ENCODE data around the gene GPC5. TPM values are rescaled to one million over a fixed set of nuclear protein-coding genes. Genes with fewer than 3 reads are reported as not detected.

Gene GPC5
- total RNA-seq, 1 donor from 2014 or later, result 6.3 TPM

DNA sequence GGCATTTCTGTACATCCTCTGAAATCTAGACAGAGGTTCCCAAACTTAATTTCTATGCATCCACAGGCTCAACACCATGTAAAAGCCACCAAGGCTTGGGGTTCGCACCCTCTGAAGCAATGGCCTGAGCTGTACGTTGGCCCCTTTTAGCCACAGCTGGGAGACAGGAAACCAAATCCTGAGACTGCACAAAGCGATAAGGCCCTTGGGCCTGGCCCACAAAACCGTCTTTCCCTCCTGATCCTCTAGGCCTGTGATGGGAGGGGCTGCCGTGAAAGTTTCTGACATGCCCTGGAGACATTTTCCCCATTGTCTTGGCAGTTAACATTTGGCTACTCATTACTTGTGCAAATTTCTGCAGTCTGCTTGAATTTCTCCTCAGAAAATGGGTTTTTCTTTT, 766.4 kb downstream of the GPC5 start:
- Histone ChIP-seq H3K9me3 (ENCODE audit: control insufficient read depth in 3 of 3, low read length in 3 of 3) (no peaks in the 10 kb centered on the region), H3K4me1 (ENCODE audit: control insufficient read depth in 3 of 3, insufficient read depth in 3 of 3, low read length in 3 of 3) (no peaks in the 10 kb centered on the region), H3K27ac (ENCODE audit: low read depth, low read length) (no peak overlapping the region)

DNA sequence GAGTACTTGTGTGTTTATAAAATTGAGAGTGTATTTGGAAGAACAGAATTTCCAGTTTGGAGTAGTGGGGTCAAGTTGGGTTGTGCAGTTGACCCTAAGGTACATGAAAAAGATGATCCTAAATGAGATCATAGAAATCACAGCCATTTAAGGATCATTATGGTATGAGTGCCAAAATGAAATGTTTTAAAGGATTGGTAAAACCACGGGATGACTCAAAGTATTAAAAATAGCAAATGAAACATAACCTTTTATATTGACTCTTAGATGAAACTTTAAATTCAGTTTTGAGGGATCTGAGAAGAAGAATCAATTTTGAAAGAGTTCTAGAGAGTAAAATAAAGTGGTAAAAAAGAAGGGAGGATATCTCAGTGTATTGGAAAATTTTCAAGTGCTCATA, 773.8 kb downstream of the GPC5 start:
- Histone ChIP-seq H3K9ac (ENCODE audit: low read depth in 1 of 3, low read length in 3 of 3) (no peak overlapping the region), H3K27ac (ENCODE audit: low read depth, low read length) (no peak overlapping the region), H3K9me3 (ENCODE audit: control insufficient read depth in 3 of 3, low read length in 3 of 3) (no peaks in the 10 kb centered on the region), H3K27me3 (ENCODE audit: control insufficient read depth in 3 of 3, insufficient read depth in 3 of 3, low read length in 3 of 3) (no peaks in the 10 kb centered on the region), H3K4me3 (ENCODE audit: low read length in 3 of 3) (no peak overlapping the region), H3K4me1 (ENCODE audit: control insufficient read depth in 3 of 3, insufficient read depth in 3 of 3, low read length in 3 of 3) (no peaks in the 10 kb centered on the region), H3K36me3 (ENCODE audit: control insufficient read depth in 3 of 3, insufficient read depth in 3 of 3, low read length in 3 of 3) (no peaks in the 10 kb centered on the region)

More for the DNA sequence above, 766.4 kb downstream of the GPC5 start:
- H3K36me3 ChIP-seq (ENCODE audit: control insufficient read depth in 3 of 3, insufficient read depth in 3 of 3, low read length in 3 of 3), result no peaks in the 10 kb centered on the region
- H3K4me3 ChIP-seq (ENCODE audit: low read length in 3 of 3), result no peak overlapping the region
- H3K9ac ChIP-seq (ENCODE audit: low read depth in 1 of 3, low read length in 3 of 3), result no peak overlapping the region
- H3K27me3 ChIP-seq (ENCODE audit: control insufficient read depth in 3 of 3, insufficient read depth in 3 of 3, low read length in 3 of 3), result no peaks in the 10 kb centered on the region

DNA sequence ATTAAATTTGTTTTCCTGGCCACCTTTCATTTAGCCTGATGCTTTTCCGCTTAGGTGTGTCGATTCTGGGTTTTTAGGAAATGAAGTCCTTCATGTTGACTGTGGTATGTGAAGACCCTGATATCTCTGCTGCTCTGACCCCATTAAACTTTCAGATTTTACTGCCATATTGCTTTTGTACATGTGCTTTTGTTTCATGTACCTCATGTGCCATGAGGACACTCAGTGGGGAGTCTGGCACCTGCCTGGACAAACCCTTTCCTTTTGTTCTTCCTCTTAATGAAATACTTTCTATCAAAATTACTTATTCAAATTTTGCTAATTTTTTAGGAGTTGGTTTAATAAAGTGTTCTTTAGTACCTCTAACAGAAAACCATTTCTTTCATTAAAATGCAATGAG, 774.8 kb downstream of the GPC5 start:
- Histone ChIP-seq H3K4me1 (ENCODE audit: control insufficient read depth in 3 of 3, insufficient read depth in 3 of 3, low read length in 3 of 3) (no peaks in the 10 kb centered on the region), H3K4me3 (ENCODE audit: low read length in 3 of 3) (no peak overlapping the region)

DNA sequence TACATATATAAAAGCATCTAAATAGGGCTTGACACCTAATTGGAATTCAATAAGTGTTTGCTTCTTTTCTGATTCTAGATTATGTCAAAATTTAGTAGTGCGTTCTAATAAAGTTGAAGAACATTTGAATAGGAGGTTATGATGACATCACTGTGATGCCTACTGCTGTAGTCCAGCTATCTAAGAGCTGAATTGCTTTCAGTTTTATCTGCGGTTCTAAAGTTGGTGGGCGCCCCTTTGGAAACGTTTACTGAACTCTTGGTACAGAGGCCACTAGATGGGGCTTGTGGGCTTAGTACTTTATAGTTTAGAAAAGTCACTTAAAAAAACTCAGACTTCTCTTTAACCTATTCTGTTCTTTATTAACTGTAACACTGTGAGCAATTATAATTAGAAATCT, 776.9 kb downstream of the GPC5 start:
- no peaks in the 10 kb centered on the region for H3K4me1 ChIP-seq (ENCODE audit: control insufficient read depth in 3 of 3, insufficient read depth in 3 of 3, low read length in 3 of 3)
- H3K9ac ChIP-seq (ENCODE audit: low read depth in 1 of 3, low read length in 3 of 3), result no peak overlapping the region
- H3K9me3 ChIP-seq (ENCODE audit: control insufficient read depth in 3 of 3, low read length in 3 of 3), result no peaks in the 10 kb centered on the region
- no peak overlapping the region for H3K4me3 ChIP-seq (ENCODE audit: low read length in 3 of 3)
- H3K27me3 ChIP-seq (ENCODE audit: control insufficient read depth in 3 of 3, insufficient read depth in 3 of 3, low read length in 3 of 3), result no peaks in the 10 kb centered on the region
- H3K36me3 ChIP-seq (ENCODE audit: control insufficient read depth in 3 of 3, insufficient read depth in 3 of 3, low read length in 3 of 3), result no peaks in the 10 kb centered on the region
- H3K27ac ChIP-seq (ENCODE audit: low read depth, low read length), result no peak overlapping the region

More for the DNA sequence above, 774.8 kb downstream of the GPC5 start:
- no peaks in the 10 kb centered on the region for H3K9me3 ChIP-seq (ENCODE audit: control insufficient read depth in 3 of 3, low read length in 3 of 3)
- H3K36me3 ChIP-seq (ENCODE audit: control insufficient read depth in 3 of 3, insufficient read depth in 3 of 3, low read length in 3 of 3), result no peaks in the 10 kb centered on the region
- no peak overlapping the region for H3K9ac ChIP-seq (ENCODE audit: low read depth in 1 of 3, low read length in 3 of 3)
- H3K27ac ChIP-seq (ENCODE audit: low read depth, low read length), result no peak overlapping the region
- H3K27me3 ChIP-seq (ENCODE audit: control insufficient read depth in 3 of 3, insufficient read depth in 3 of 3, low read length in 3 of 3), result no peaks in the 10 kb centered on the region

DNA sequence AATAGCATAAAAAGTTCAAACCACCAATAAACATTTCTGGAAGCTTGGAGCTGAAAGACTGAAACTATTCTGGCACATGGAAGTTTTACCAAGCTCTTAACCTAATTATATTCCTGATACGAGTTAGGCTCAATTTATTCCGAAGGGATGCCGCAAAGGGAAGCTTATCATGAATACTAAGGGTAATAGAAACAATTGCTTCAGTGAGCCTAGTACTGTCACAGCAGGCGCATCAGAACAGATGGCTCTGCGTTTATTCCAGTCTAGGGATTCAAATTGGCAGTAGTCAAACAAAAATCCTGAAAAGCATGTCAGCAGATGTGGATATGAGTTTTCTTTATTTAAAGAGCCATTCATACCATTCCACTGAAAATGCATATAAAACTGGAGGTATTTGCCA, 779.5 kb downstream of the GPC5 start:
- no peaks in the 10 kb centered on the region for H3K27me3 ChIP-seq (ENCODE audit: control insufficient read depth in 3 of 3, insufficient read depth in 3 of 3, low read length in 3 of 3)
- H3K4me3 ChIP-seq (ENCODE audit: low read length in 3 of 3), result no peak overlapping the region
- H3K4me1 ChIP-seq (ENCODE audit: control insufficient read depth in 3 of 3, insufficient read depth in 3 of 3, low read length in 3 of 3), result no peaks in the 10 kb centered on the region
- no peak overlapping the region for H3K9ac ChIP-seq (ENCODE audit: low read depth in 1 of 3, low read length in 3 of 3)
- no peak overlapping the region for H3K27ac ChIP-seq (ENCODE audit: low read depth, low read length)
- H3K9me3 ChIP-seq (ENCODE audit: control insufficient read depth in 3 of 3, low read length in 3 of 3), result no peaks in the 10 kb centered on the region
- H3K36me3 ChIP-seq (ENCODE audit: control insufficient read depth in 3 of 3, insufficient read depth in 3 of 3, low read length in 3 of 3), result no peaks in the 10 kb centered on the region

DNA sequence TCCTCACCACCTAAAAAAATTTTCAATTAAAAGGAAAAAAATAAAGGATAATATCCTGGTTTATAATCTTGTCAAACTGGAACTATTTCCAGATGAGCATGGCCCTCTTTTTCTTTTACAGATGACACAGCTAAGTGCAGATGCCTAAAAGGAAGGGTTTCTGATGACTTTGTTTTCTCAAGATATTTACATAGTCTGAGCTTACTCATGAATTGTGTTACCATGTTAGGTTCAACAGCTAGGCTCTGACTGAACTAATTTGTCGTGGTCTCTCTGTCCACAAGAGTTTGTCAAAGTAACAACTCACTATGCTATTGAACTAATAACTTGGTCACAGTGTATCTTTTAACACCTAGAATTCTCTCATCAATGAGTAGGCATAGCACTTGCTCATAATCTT, 780.8 kb downstream of the GPC5 start:
- Histone ChIP-seq H3K4me3 (ENCODE audit: low read length in 3 of 3) (no peak overlapping the region), H3K36me3 (ENCODE audit: control insufficient read depth in 3 of 3, insufficient read depth in 3 of 3, low read length in 3 of 3) (no peaks in the 10 kb centered on the region), H3K4me1 (ENCODE audit: control insufficient read depth in 3 of 3, insufficient read depth in 3 of 3, low read length in 3 of 3) (no peaks in the 10 kb centered on the region), H3K27me3 (ENCODE audit: control insufficient read depth in 3 of 3, insufficient read depth in 3 of 3, low read length in 3 of 3) (no peaks in the 10 kb centered on the region), H3K27ac (ENCODE audit: low read depth, low read length) (no peak overlapping the region), H3K9me3 (ENCODE audit: control insufficient read depth in 3 of 3, low read length in 3 of 3) (no peaks in the 10 kb centered on the region), H3K9ac (ENCODE audit: low read depth in 1 of 3, low read length in 3 of 3) (no peak overlapping the region)

DNA sequence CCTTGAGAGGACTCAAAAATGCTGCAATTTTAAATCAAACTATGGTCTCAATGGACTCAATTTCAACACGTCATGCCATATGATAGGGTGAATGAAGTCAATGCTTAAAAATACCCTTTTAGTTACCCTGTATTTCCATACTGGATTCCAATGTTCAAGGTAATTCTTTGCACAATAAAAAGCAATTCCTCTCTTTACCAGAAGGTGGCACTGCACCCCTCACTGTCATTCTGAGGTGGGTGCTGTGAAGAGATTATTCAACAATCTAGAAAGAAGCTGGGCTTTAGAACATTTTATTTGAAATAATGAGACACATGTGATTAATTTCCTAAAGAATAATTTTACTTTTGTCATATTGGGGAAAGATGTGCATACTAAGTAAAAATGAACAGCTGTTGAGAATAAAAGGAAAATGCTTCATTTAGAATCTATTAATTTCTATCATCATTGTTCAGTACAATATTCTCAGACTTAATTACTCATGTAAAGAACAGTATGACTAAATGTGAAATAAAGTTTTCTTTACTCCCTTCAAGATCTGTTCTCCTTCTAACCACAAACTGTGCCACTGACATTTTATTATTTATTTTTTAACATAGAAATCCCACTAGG, 789.1 kb downstream of the GPC5 start:
- Histone ChIP-seq H3K4me3 (ENCODE audit: low read length in 3 of 3) (no peak overlapping the region), H3K36me3 (ENCODE audit: control insufficient read depth in 3 of 3, insufficient read depth in 3 of 3, low read length in 3 of 3) (no peaks in the 10 kb centered on the region), H3K4me1 (ENCODE audit: control insufficient read depth in 3 of 3, insufficient read depth in 3 of 3, low read length in 3 of 3) (no peaks in the 10 kb centered on the region), H3K9ac (ENCODE audit: low read depth in 1 of 3, low read length in 3 of 3) (no peak overlapping the region), H3K27ac (ENCODE audit: low read depth, low read length) (no peak overlapping the region), H3K9me3 (ENCODE audit: control insufficient read depth in 3 of 3, low read length in 3 of 3) (no peaks in the 10 kb centered on the region), H3K27me3 (ENCODE audit: control insufficient read depth in 3 of 3, insufficient read depth in 3 of 3, low read length in 3 of 3) (peaks cover 0 to 2% (median 0%) of the 10 kb centered on the region in 3 donors)

DNA sequence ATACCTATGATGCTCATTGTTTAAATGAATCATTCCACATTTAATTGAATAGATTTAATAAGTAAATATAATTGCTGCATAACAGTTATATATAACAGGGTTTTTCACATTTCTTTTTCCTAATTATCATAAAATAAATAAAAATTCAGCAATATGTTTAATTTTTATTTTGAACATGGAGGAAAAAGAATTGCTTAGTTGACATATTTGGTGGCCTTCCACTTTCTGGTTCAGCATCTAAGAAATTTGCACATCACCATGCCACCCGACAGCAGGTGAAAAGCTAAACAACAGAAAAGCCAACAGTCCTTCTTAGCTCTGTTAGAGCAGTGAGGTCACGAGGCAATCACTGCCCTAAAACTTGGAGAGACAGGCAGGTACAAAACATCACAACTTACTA, 790.2 kb downstream of the GPC5 start:
- Histone ChIP-seq H3K9me3 (ENCODE audit: control insufficient read depth in 3 of 3, low read length in 3 of 3) (no peaks in the 10 kb centered on the region), H3K9ac (ENCODE audit: low read depth in 1 of 3, low read length in 3 of 3) (no peak overlapping the region), H3K4me1 (ENCODE audit: control insufficient read depth in 3 of 3, insufficient read depth in 3 of 3, low read length in 3 of 3) (no peaks in the 10 kb centered on the region), H3K4me3 (ENCODE audit: low read length in 3 of 3) (no peak overlapping the region), H3K36me3 (ENCODE audit: control insufficient read depth in 3 of 3, insufficient read depth in 3 of 3, low read length in 3 of 3) (no peaks in the 10 kb centered on the region), H3K27ac (ENCODE audit: low read depth, low read length) (no peak overlapping the region), H3K27me3 (ENCODE audit: control insufficient read depth in 3 of 3, insufficient read depth in 3 of 3, low read length in 3 of 3) (peaks cover 0 to 2% (median 0%) of the 10 kb centered on the region in 3 donors)

DNA sequence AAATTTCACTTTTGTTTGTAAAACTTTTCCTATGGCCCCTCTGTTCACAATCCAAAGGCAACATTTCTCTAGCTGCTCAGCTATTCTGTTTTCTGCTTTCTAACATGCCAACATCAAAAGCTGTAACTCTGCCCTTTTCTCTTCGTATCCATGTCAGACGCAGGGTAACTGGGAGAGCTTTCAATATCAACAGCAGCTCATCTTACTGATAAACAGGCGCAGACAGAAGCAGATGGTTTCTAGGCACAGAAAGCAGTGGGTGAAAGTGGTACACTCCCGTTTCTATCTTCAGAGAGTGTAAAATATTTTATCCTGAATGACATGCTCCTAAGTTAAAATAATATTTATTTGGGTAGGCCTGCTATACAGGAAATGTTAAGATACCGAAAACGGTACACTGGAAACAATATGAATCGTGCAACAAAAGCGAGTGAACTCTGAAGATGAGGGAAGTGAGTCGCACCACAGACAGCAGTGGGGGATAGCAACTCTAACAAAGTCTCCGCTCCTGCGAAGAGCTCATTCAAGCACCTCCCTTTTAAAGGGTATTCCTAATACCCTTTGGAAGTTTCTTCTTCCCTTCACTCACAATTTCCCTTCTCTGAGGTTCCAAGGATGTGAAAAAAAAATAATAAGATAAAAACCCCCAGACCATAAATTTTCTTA, 798.3 kb downstream of the GPC5 start:
- Histone ChIP-seq H3K27me3 (ENCODE audit: control insufficient read depth in 3 of 3, insufficient read depth in 3 of 3, low read length in 3 of 3) (no peaks in the 10 kb centered on the region), H3K4me1 (ENCODE audit: control insufficient read depth in 3 of 3, insufficient read depth in 3 of 3, low read length in 3 of 3) (no peaks in the 10 kb centered on the region), H3K9ac (ENCODE audit: low read depth in 1 of 3, low read length in 3 of 3) (no peak overlapping the region), H3K4me3 (ENCODE audit: low read length in 3 of 3) (no peak overlapping the region), H3K27ac (ENCODE audit: low read depth, low read length) (no peak overlapping the region), H3K9me3 (ENCODE audit: control insufficient read depth in 3 of 3, low read length in 3 of 3) (no peaks in the 10 kb centered on the region), H3K36me3 (ENCODE audit: control insufficient read depth in 3 of 3, insufficient read depth in 3 of 3, low read length in 3 of 3) (no peaks in the 10 kb centered on the region)

DNA sequence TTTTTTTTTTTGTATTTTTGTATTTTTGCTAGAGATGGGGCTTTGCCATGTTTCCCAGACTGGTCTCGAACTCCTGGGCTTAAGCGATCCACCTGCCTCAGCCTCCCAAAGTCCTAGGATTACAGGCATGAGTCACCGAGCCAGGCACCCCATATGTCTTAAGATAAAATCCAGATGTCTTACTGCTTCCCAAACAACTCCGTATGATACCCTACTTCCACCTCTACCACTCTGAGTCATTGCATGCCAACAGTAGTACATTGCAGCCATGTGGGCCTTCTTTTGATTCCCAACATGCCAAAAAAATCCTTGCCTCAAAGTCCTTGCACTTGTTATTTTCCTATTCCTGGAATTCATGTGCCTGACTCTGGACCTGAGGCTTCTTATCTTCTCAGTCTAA, 799.2 kb downstream of the GPC5 start:
- Histone ChIP-seq H3K9ac (ENCODE audit: low read depth in 1 of 3, low read length in 3 of 3) (no peak overlapping the region), H3K36me3 (ENCODE audit: control insufficient read depth in 3 of 3, insufficient read depth in 3 of 3, low read length in 3 of 3) (no peaks in the 10 kb centered on the region), H3K4me1 (ENCODE audit: control insufficient read depth in 3 of 3, insufficient read depth in 3 of 3, low read length in 3 of 3) (no peaks in the 10 kb centered on the region), H3K9me3 (ENCODE audit: control insufficient read depth in 3 of 3, low read length in 3 of 3) (no peaks in the 10 kb centered on the region), H3K27me3 (ENCODE audit: control insufficient read depth in 3 of 3, insufficient read depth in 3 of 3, low read length in 3 of 3) (no peaks in the 10 kb centered on the region), H3K4me3 (ENCODE audit: low read length in 3 of 3) (no peak overlapping the region), H3K27ac (ENCODE audit: low read depth, low read length) (no peak overlapping the region)

All from skeletal muscle tissue (tissue), 4 donors.